K562 (cell line): ENCODE data around the gene ARL6IP4. TPM values are rescaled to one million over a fixed set of nuclear protein-coding genes. Genes with fewer than 3 reads are reported as not detected.

Source experiments
- BRF1 ChIP-seq: IDR thresholded peaks from 3 replicates; pipeline ENCODE4 v1.6.1; 2011; ENCODE audit warnings: borderline replicate concordance, mild to moderate bottlenecking; ENCODE audit not compliant: insufficient read length; ENCODE audit errors: extremely low read depth
- CBX3 ChIP-seq, 2 experiments: IDR thresholded peaks; 1 replicate in 1 of 2; 2 replicates in 1 of 2; pipeline ENCODE4 v1.6.1; 2012; ENCODE audit warnings: inconsistent platforms in 2 of 2, low read length in 2 of 2, borderline replicate concordance in 1 of 2, control low read depth in 1 of 2
- FOXA3 ChIP-seq, 2 experiments: fragments of 450-650 bp in 1 of 2; sonication (generic) in 1 of 2; formaldehyde crosslinking; IDR thresholded peaks in 1 of 2; conservative IDR thresholded peaks in 1 of 2; 2 replicates each; pipeline versions ENCODE4 v1.4.0 to v1.8.0; 2020 to 2022; ENCODE audit warnings: mild to moderate bottlenecking in 2 of 2, missing genetic modification reagents in 1 of 2
- HDAC2 ChIP-seq: fragments of 450-650 bp; IDR thresholded peaks from 2 replicates; pipeline ENCODE4 v1.6.1; 2016; ENCODE audit warnings: mild to moderate bottlenecking
- HMGN3 ChIP-seq: IDR thresholded peaks from 2 replicates; pipeline ENCODE4 v1.6.1; 2011; ENCODE audit warnings: borderline replicate concordance, low read depth, mild to moderate bottlenecking, mixed read lengths, low read length; ENCODE audit not compliant: insufficient read length; ENCODE audit errors: extremely low read depth
- HNRNPLL ChIP-seq: fragments of 200-400 bp; formaldehyde crosslinking; IDR thresholded peaks from 2 replicates; pipeline ENCODE4 v1.6.1; 2017; ENCODE audit warnings: low read length, low read depth, mild to moderate bottlenecking; ENCODE audit not compliant: poor library complexity, severe bottlenecking
- HSF4 ChIP-seq: fragments of 250-450 bp; sonication (Bioruptor Pico); IDR thresholded peaks from 2 replicates; pipeline ENCODE4 v2.1.2; 2022; ENCODE audit warnings: mild to moderate bottlenecking, moderate library complexity, borderline replicate concordance
- KAT7 ChIP-seq: sonication (generic); formaldehyde crosslinking; IDR thresholded peaks from 2 replicates; pipeline ENCODE4 v1.8.0; 2022; ENCODE audit warnings: missing genetic modification reagents, mild to moderate bottlenecking, borderline replicate concordance
- KDM1A ChIP-seq, 2 experiments: fragments of 450-650 bp; IDR thresholded peaks; 2 replicates each; pipeline ENCODE4 v1.6.1; 2016; ENCODE audit warnings: mild to moderate bottlenecking in 2 of 2
- MECOM ChIP-seq: fragments of 250-450 bp; sonication (Bioruptor Pico); IDR thresholded peaks from 2 replicates; pipeline ENCODE4 v1.8.0; 2022; ENCODE audit warnings: inconsistent platforms
- MXI1 ChIP-seq: IDR thresholded peaks from 2 replicates; pipeline ENCODE4 v1.6.1; 2011; ENCODE audit warnings: low read depth, mild to moderate bottlenecking, improper control_type of control experiment, low read length
- NCOA1 ChIP-seq: fragments of 450-650 bp; IDR thresholded peaks from 2 replicates; pipeline ENCODE4 v1.6.1; 2016; ENCODE audit warnings: low read depth
- NCOA2 ChIP-seq, 2 experiments: fragments of 450-650 bp; IDR thresholded peaks; 2 replicates each; pipeline ENCODE4 v1.6.1; 2018; ENCODE audit warnings: mild to moderate bottlenecking in 2 of 2, moderate library complexity in 1 of 2; ENCODE audit not compliant: partially characterized antibody in 2 of 2
- PCBP1 ChIP-seq: fragments of 200-400 bp; formaldehyde crosslinking; IDR thresholded peaks from 2 replicates; pipeline ENCODE4 v1.6.1; 2018; ENCODE audit warnings: mild to moderate bottlenecking, low read depth, low read length; ENCODE audit not compliant: poor library complexity, severe bottlenecking
- POLR2A ChIP-seq: fragments of 450-650 bp; conservative IDR thresholded peaks from 2 replicates; pipeline ENCODE4 v1.6.1; 2016
- RBBP5 ChIP-seq: fragments of 200-600 bp; sonication (generic); IDR thresholded peaks from 2 replicates; pipeline ENCODE4 v1.6.1; 2012; ENCODE audit warnings: borderline replicate concordance, mild to moderate bottlenecking, low read length, control low read depth, inconsistent platforms; ENCODE audit not compliant: insufficient read depth, poor library complexity, severe bottlenecking
- RBFOX2 ChIP-seq: fragments of 200-400 bp; formaldehyde crosslinking; IDR thresholded peaks from 2 replicates; pipeline ENCODE4 v1.6.1; 2017; ENCODE audit warnings: low read depth, mild to moderate bottlenecking, low read length, moderate library complexity
- RBM14 ChIP-seq: fragments of 200-400 bp; formaldehyde crosslinking; IDR thresholded peaks from 2 replicates; pipeline ENCODE4 v1.6.1; 2018; ENCODE audit warnings: low read depth, mild to moderate bottlenecking, low read length, moderate library complexity, borderline replicate concordance; ENCODE audit not compliant: insufficient read depth
- RCOR1 ChIP-seq, 2 experiments: IDR thresholded peaks; 2 replicates each; pipeline ENCODE4 v1.6.1; 2012; ENCODE audit warnings: low read depth in 2 of 2, low read length in 2 of 2, borderline replicate concordance in 1 of 2, improper control_type of control experiment in 1 of 2
- SMARCA5 ChIP-seq: fragments of 450-650 bp; IDR thresholded peaks from 2 replicates; pipeline ENCODE4 v1.6.1; 2016
- SP1 ChIP-seq: sonication (generic); formaldehyde crosslinking; IDR thresholded peaks from 2 replicates; pipeline ENCODE4 v1.8.1; 2022; ENCODE audit warnings: mild to moderate bottlenecking, missing genetic modification reagents
- TRIM28 ChIP-seq: fragments of 450-650 bp; IDR thresholded peaks from 2 replicates; pipeline ENCODE4 v1.6.1; 2017
- ZFX ChIP-seq: sonication (generic); formaldehyde crosslinking; IDR thresholded peaks from 2 replicates; pipeline ENCODE4 v1.8.0; 2022; ENCODE audit warnings: mild to moderate bottlenecking, missing genetic modification reagents, moderate library complexity
- polyA plus RNA-seq, 8 experiments: library from polyadenylated mRNA; depleted of rRNA in 4 of 8; stranded (reverse) in 5 of 8; unstranded in 3 of 8; fragments of >200 nt; fragmentation: Nextera tagmentation in 2 of 8; fragmentation: Illumina TruSeq in 1 of 8; extraction: Ambion mirVana in 2 of 8; extraction: Trizol in 1 of 8; gene quantifications; 2 replicates each; pipeline versions ENCODE4 v1.2.1 to v1.2.3, GENCODE V29; 2011 to 2014; ENCODE audit warnings: inconsistent platforms in 1 of 8, missing spikeins in 1 of 8
- total RNA-seq, 7 experiments: library from RNA; depleted of rRNA in 6 of 7; stranded (reverse); fragments of >200 nt in 6 of 7; fragmentation: Illumina TruSeq in 2 of 7; extraction: Trizol in 2 of 7; gene quantifications; 2 replicates each; pipeline versions ENCODE4 v1.2.1 to v1.2.3, GENCODE V29; 2011 to 2021; ENCODE audit warnings: low replicate concordance in 1 of 7
- TF ChIP-seq, protein P1 (sequence below): fragments of 250-450 bp; sonication (Bioruptor Pico); IDR thresholded peaks from 2 replicates; pipeline ENCODE4 v1.9.0; 2021; ENCODE audit warnings: mild to moderate bottlenecking
- TF ChIP-seq, protein P2 (sequence below): fragments of 250-450 bp; sonication (Bioruptor Pico); IDR thresholded peaks from 2 replicates; pipeline ENCODE4 v1.6.1; 2021; ENCODE audit warnings: mild to moderate bottlenecking
- TF ChIP-seq, protein P3 (sequence below), 2 experiments: IDR thresholded peaks; 2 replicates each; pipeline ENCODE4 v1.6.1; 2011; ENCODE audit warnings: borderline replicate concordance in 1 of 2, control low read depth in 1 of 2, low read depth in 1 of 2, low read length in 1 of 2, mild to moderate bottlenecking in 1 of 2, mixed read lengths in 1 of 2, moderate library complexity in 1 of 2; ENCODE audit not compliant: insufficient read depth in 1 of 2, insufficient read length in 1 of 2, poor library complexity in 1 of 2, severe bottlenecking in 1 of 2; ENCODE audit errors: extremely low read depth in 1 of 2

The ARL6IP4 gene
- total and polyA plus RNA-seq, 9 of the 15 experiments (the other 6 are each of a cell fraction or from before 2014, with no cell fraction given), result 2.4 to 255 (median 151) TPM

DNA sequence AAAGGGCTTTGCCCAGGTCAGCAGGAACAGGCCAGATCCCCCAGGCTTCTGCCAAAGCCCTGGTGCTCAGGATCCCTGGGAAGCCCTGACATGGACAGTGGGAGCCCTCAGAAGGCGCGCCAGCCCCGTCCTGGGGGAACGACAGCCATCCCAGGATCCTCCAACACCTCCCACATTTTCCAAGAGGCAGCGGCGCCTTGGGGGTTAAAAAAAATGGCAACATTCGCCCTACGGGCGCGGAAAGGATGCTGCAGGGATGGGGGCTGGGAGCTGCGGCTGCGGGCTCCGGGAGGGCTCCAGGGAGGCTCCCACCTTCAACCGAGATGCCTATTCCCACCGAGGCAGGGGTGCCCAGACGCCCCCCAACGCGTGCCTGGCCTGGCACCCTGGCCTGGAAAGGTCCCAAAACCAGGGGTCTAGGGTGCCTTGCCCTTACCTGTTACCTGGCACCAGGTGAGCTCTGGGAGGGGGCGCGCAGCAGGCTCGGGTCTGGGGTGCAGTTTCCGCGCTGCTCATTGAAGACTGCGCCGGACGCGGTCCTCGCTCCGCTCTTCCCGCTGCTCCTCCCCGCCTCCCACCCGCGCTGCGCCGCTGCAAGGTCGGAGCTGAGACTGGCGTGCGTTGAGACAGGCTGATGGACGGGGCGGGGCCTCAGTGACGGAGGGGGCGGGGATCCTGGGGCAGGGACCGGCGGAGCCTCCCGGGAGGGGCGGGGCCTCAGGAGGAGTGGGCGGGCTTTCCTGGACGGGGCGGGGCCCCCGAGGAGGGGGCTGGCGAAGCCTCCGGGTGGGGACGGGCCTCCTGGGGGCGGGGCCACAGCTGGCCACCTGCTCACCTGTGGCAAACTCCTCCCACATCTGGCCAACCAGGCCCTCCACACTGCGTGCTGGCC, 14.4 kb upstream of the ARL6IP4 start, which contains the start of gene ABCB9 (continued):
- TF ChIP-seq, protein P1, sequence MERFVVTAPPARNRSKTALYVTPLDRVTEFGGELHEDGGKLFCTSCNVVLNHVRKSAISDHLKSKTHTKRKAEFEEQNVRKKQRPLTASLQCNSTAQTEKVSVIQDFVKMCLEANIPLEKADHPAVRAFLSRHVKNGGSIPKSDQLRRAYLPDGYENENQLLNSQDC (CRISPR knock-in tag), result peak; percentile 31; the same call in 1 of the 2 replicates
- TF ChIP-seq RCOR1 (IDR thresholded peaks at IDR 0.05; ENCODE audit: borderline replicate concordance in 1 of 2, low read depth in 2 of 2, low read length in 2 of 2), result peak in 1 of 2 experiments; percentile 2; a peak in 1 of 4 replicates
- no peak for TF ChIP-seq RBM14
- TF ChIP-seq RBFOX2, result peak; percentile 76
- peak; percentile 39; the same call in 1 of the 2 replicates for TF ChIP-seq ZFX (CRISPR knock-in tag)
- TF ChIP-seq KAT7, result peak; percentile 60; the same call in 1 of the 2 replicates
- TF ChIP-seq TRIM28, result no peak
- TF ChIP-seq CBX3 (IDR thresholded peaks at IDR 0.05; ENCODE audit: borderline replicate concordance in 1 of 2, low read length in 2 of 2), result no peak
- no peak for TF ChIP-seq HSF4 (CRISPR knock-in tag)
- peak in 1 of 2 experiments; percentile 14; a peak in 1 of 4 replicates for TF ChIP-seq KDM1A (IDR thresholded peaks at IDR 0.05)
- TF ChIP-seq NCOA2 (IDR thresholded peaks at IDR 0.05; ENCODE audit: partially characterized antibody in 2 of 2), result no peak
- TF ChIP-seq, protein P2, sequence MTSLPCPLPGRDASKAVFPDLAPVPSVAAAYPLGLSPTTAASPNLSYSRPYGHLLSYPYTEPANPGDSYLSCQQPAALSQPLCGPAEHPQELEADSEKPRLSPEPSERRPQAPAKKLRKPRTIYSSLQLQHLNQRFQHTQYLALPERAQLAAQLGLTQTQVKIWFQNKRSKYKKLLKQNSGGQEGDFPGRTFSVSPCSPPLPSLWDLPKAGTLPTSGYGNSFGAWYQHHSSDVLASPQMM (CRISPR knock-in tag), result no peak
- peak; percentile 29 for TF ChIP-seq PCBP1
- no peak for TF ChIP-seq SMARCA5
- no peak for TF ChIP-seq MXI1
- TF ChIP-seq HDAC2, result no peak
- no peak for TF ChIP-seq FOXA3 (CRISPR knock-in tag; conservative IDR thresholded peaks at IDR 0.05 in 1 of 2, IDR thresholded peaks at IDR 0.05 in 1 of 2)
- peak; percentile 72 for TF ChIP-seq SP1 (CRISPR knock-in tag)
- no peak for TF ChIP-seq MECOM (CRISPR knock-in tag)
- peak; percentile 74 for TF ChIP-seq POLR2A
- no peak for TF ChIP-seq BRF1
- peak; percentile 90 for TF ChIP-seq HNRNPLL
- peak; percentile 62 for TF ChIP-seq HMGN3
- TF ChIP-seq, protein P3, sequence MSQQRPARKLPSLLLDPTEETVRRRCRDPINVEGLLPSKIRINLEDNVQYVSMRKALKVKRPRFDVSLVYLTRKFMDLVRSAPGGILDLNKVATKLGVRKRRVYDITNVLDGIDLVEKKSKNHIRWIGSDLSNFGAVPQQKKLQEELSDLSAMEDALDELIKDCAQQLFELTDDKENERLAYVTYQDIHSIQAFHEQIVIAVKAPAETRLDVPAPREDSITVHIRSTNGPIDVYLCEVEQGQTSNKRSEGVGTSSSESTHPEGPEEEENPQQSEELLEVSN (IDR thresholded peaks at IDR 0.05; ENCODE audit: borderline replicate concordance in 1 of 2, extremely low read depth in 1 of 2, insufficient read depth in 1 of 2, insufficient read length in 1 of 2, low read depth in 1 of 2, low read length in 1 of 2, poor library complexity in 1 of 2, severe bottlenecking in 1 of 2), result peak in 1 of 2 experiments; percentile 60
- peak; percentile 55 for TF ChIP-seq RBBP5
- TF ChIP-seq NCOA1, result no peak
